CD4-positive, alpha-beta memory T cell (primary cell): ENCODE measurements around the gene RAPGEF3. TPM values are rescaled to one million over a fixed set of nuclear protein-coding genes. Genes with fewer than 3 reads are reported as not detected.

Experiments used
- CTCF ChIA-PET: fragments of 350-600 bp; sonication (Branson Sonifier 250); formaldehyde crosslinking; loops from one replicate; lab custom pipeline; 2021; ENCODE audit warnings: inconsistent platforms; ENCODE audit not compliant: partially characterized antibody; lab: Charles Lee
- POLR2A ChIA-PET: fragments of 350-600 bp; sonication (Branson Sonifier 250); formaldehyde crosslinking; loops from one replicate; lab custom pipeline; 2021; ENCODE audit not compliant: partially characterized antibody; lab: Charles Lee
- DNase-seq, 5 donors: peaks; one replicate each; pipeline versions ENCODE4 v3.0.0 to v3.0.0-alpha.2; 2020 to 2022; ENCODE audit warnings: mixed read lengths in 1 of 5
- H3K27ac ChIP-seq: one replicate; pipeline ENCODE4 v1.7.0; 2013; ENCODE audit warnings: low read depth, low read length
- H3K27me3 ChIP-seq: 2 replicates; pipeline ENCODE4 v1.7.0; 2013; ENCODE audit warnings: mild to moderate bottlenecking, low read length, moderate library complexity; ENCODE audit not compliant: insufficient read depth
- H3K36me3 ChIP-seq: 2 replicates; pipeline ENCODE4 v1.7.0; 2013; ENCODE audit warnings: mild to moderate bottlenecking, low read length, moderate library complexity; ENCODE audit not compliant: insufficient read depth
- H3K4me1 ChIP-seq: 2 replicates; pipeline ENCODE4 v1.7.0; 2013; ENCODE audit warnings: mild to moderate bottlenecking, low read length, moderate library complexity; ENCODE audit not compliant: insufficient read depth
- H3K4me3 ChIP-seq, 2 donors: one replicate each; pipeline ENCODE4 v1.7.0; 2013; ENCODE audit warnings: low read length in 2 of 2, mild to moderate bottlenecking in 1 of 2
- H3K9me3 ChIP-seq, 2 donors: one replicate each; pipeline ENCODE4 v1.7.0; 2013; ENCODE audit warnings: low read length in 2 of 2, control low read depth in 1 of 2; ENCODE audit not compliant: control insufficient read depth in 1 of 2
- H3K27ac Mint-ChIP-seq, 7 donors: one replicate each; pipeline ENCODE4 v1.8.0; 2020 to 2021; ENCODE audit warnings: mixed read lengths in 7 of 7, mild to moderate bottlenecking in 6 of 7, inconsistent platforms in 3 of 7, moderate library complexity in 3 of 7
- H3K27me3 Mint-ChIP-seq, 2 donors: one replicate each; pipeline ENCODE4 v1.8.0; 2020 to 2021; ENCODE audit warnings: mixed read lengths in 2 of 2
- H3K36me3 Mint-ChIP-seq, 2 donors: one replicate each; pipeline ENCODE4 v1.8.0; 2020 to 2021; ENCODE audit warnings: mixed read lengths in 2 of 2, inconsistent platforms in 1 of 2, mild to moderate bottlenecking in 1 of 2
- H3K4me1 Mint-ChIP-seq, 4 donors: one replicate each; pipeline ENCODE4 v1.8.0; 2020 to 2021; ENCODE audit warnings: mixed read lengths in 4 of 4, mild to moderate bottlenecking in 1 of 4
- H3K4me3 Mint-ChIP-seq, 8 donors: one replicate each; pipeline ENCODE4 v1.8.0; 2020 to 2021; ENCODE audit warnings: mixed read lengths in 8 of 8, mild to moderate bottlenecking in 7 of 8, moderate library complexity in 6 of 8, inconsistent platforms in 3 of 8
- H3K9me3 Mint-ChIP-seq, 8 donors: one replicate each; pipeline ENCODE4 v1.8.0; 2020 to 2021; ENCODE audit warnings: mixed read lengths in 8 of 8, mild to moderate bottlenecking in 5 of 8, inconsistent platforms in 3 of 8, moderate library complexity in 1 of 8
- intact Hi-C: fragments of 100-400 bp; cut with micrococcal nuclease; formaldehyde crosslinking; loops from one replicate; pipeline ENCODE4 v1.15.1; 2023
- polyA plus RNA-seq, 2 donors: library from polyadenylated mRNA; unstranded; fragments of 300-500 nt; fragmentation: Illumina TruSeq; gene quantifications; one replicate each; pipeline ENCODE4 v1.2.3, GENCODE V29; 2021
- total RNA-seq, 2 experiments: library from RNA; stranded (reverse); gene quantifications; one replicate each; pipeline ENCODE4 v1.2.3, GENCODE V29; 2021

The RAPGEF3 gene
- total and polyA plus RNA-seq, 4 experiments from 2014 or later = 0.14 to 0.39 (median 0.15) TPM; not detected in 1

DNA sequence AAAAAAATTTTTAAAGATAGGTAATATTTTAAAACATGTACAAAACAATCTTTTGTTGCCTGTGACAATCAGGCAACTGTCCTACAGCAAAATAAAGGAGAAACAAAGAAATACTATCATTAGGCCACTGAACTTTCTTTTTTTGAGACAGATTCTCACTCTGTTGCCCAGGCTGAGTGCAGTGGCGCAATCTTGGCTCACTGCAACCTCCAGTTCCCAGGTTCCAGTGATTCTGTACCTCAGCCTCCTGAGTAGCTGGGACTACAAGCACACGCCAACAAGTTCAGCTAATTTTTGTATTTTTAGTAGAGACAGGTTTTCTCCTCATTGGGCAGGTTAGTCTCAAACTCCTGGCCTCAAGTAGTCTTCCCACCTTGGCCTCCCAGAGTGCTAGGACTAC is 69.5 kb downstream of the RAPGEF3 start:
- no peaks in the 10 kb centered on the region for H3K27me3 Mint-ChIP-seq
- H3K4me1 ChIP-seq = no peaks in the 10 kb centered on the region
- H3K36me3 Mint-ChIP-seq = peaks cover 42 to 43% of the 10 kb centered on the region in 2 donors
- POLR2A ChIA-PET = no interaction called here
- H3K27ac Mint-ChIP-seq = peak overlapping the region in 1 of 7 donors; percentile 36
- peaks cover 13% of the 10 kb centered on the region for H3K36me3 ChIP-seq
- no peak overlapping the region for H3K27ac ChIP-seq
- no peaks in the 10 kb centered on the region for H3K9me3 Mint-ChIP-seq
- intact Hi-C loops = no loop called here
- H3K27me3 ChIP-seq = no peaks in the 10 kb centered on the region
- H3K9me3 ChIP-seq = no peaks in the 10 kb centered on the region
- CTCF ChIA-PET = no interaction called here
- no peak for DNase-seq
- peaks cover 0 to 9% (median 5%) of the 10 kb centered on the region in 4 donors for H3K4me1 Mint-ChIP-seq
- no peak overlapping the region for H3K4me3 Mint-ChIP-seq
- H3K4me3 ChIP-seq = no peak overlapping the region

DNA sequence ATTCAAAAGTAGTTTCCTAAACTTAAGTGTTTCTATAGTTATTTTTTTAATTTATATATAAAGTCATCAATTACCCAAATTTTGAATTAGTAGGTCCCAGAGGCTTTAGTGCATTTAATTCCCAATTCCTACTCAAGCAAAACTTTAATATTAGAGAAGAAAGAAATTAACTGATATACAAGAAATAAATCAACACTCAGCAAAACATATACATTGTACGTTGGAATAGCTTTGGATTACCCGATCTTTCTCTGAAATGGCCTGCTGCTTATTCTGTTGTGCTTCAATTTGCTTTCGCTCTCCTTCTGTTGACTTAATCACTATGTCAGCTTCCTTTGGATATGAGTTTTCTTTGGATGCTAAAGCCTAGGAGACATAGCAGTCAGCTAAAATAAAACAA is 71.0 kb downstream of the RAPGEF3 start:
- intact Hi-C loops = no loop called here
- Histone ChIP-seq H3K36me3 (peaks cover 9% of the 10 kb centered on the region), H3K27me3 (no peaks in the 10 kb centered on the region), H3K4me1 (no peaks in the 10 kb centered on the region), H3K27ac (no peak overlapping the region), H3K4me3 (no peak overlapping the region), H3K9me3 (no peaks in the 10 kb centered on the region)
- Mint-ChIP-seq H3K27me3 (no peaks in the 10 kb centered on the region), H3K4me1 (peaks cover 0 to 9% (median 3%) of the 10 kb centered on the region in 4 donors), H3K27ac (peak overlapping the region in 1 of 7 donors; percentile 62), H3K36me3 (peaks cover 37 to 39% of the 10 kb centered on the region in 2 donors), H3K9me3 (no peaks in the 10 kb centered on the region), H3K4me3 (no peak overlapping the region)
- ChIA-PET POLR2A (interaction anchor here (1.4 kb wide), 1 partner anchor 655 kb away, joined by 4 read pairs; no protein-coding TSS in a partner anchor), CTCF (interaction anchor here (0.9 to 1.5 kb wide), 3 partner anchors 35 to 656 kb away, joined by 3 to 7 read pairs (median 5); no protein-coding TSS in a partner anchor)
- no peak for DNase-seq

DNA sequence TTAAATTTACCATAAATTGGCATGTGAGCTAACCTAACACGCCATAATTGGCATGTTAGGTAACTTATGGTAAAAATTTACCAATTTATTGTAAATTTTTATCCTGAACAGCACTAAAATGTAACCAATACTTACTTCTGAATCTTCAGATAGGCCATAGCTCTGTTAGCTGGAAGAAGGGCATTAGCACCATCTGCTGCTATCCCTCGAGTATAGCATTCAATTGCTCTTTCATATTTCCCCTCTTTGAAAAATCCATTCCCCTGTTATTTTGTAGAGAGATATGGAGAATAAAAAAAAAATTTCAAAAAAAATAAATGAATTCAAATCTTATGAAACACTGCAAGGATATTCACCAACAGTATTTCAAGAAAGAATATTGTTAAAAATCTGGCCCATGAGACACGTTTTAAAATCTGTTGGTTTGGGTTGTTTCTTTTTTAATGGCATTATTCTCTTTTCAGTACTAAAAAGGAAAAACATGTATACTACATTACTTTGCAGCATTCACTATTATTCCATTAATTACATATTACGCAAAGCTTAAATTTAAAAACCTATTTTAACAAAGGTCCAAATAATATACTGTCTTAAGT is 71.9 kb downstream of the RAPGEF3 start:
- peaks cover 12% of the 10 kb centered on the region for H3K36me3 ChIP-seq
- Mint-ChIP-seq H3K9me3 (no peaks in the 10 kb centered on the region), H3K27ac (no peak overlapping the region), H3K4me3 (no peak overlapping the region), H3K4me1 (peaks cover 0 to 8% (median 3%) of the 10 kb centered on the region in 4 donors), H3K36me3 (peaks cover 35% of the 10 kb centered on the region in 2 donors), H3K27me3 (no peaks in the 10 kb centered on the region)
- CTCF ChIA-PET = interaction anchor here (0.7 to 1.5 kb wide), 4 partner anchors 34 to 663 kb away, joined by 3 to 7 read pairs (median 4); no protein-coding TSS in a partner anchor
- POLR2A ChIA-PET = interaction anchor here (1.4 kb wide), 1 partner anchor 654 kb away, joined by 4 read pairs; no protein-coding TSS in a partner anchor
- H3K27ac ChIP-seq = no peak overlapping the region
- H3K4me3 ChIP-seq = no peak overlapping the region
- peak in 3 of 5 donors; percentile 22 to 36 (median 27) for DNase-seq
- H3K27me3 ChIP-seq = no peaks in the 10 kb centered on the region
- H3K9me3 ChIP-seq = no peaks in the 10 kb centered on the region
- no peaks in the 10 kb centered on the region for H3K4me1 ChIP-seq
- intact Hi-C loops = loop anchor here (1.0 kb wide), 2 partner anchors 35 to 654 kb away; no protein-coding TSS in a partner anchor

Other genes starting within 250 kb of the RAPGEF3 start
- 10 to 100 TPM; 40.8 to 41.8 TPM for gene RPAP3, start 52.9 kb downstream of the RAPGEF3 start, total RNA-seq
- gene RPAP3, start 52.9 kb downstream of the RAPGEF3 start, polyA plus RNA-seq = 10 to 100 TPM; 32.1 to 33.3 TPM
- gene ENDOU, start 33.4 kb downstream of the RAPGEF3 start, total RNA-seq = not detected
- not detected for gene ENDOU, start 33.4 kb downstream of the RAPGEF3 start, polyA plus RNA-seq
- 10 to 100 TPM; 12.1 to 12.3 TPM for gene SLC48A1, start 14.4 kb upstream of the RAPGEF3 start, total RNA-seq
- 1 to 10 TPM; 8.7 to 9.0 TPM for gene SLC48A1, start 14.4 kb upstream of the RAPGEF3 start, polyA plus RNA-seq
- gene HDAC7, start 61.0 kb upstream of the RAPGEF3 start, total RNA-seq = 100 to 1,000 TPM; 139 to 142 TPM
- 10 to 100 TPM in 1 of 2 donors, 1 to 10 TPM in 1; 7.9 to 26.8 TPM for gene HDAC7, start 61.0 kb upstream of the RAPGEF3 start, polyA plus RNA-seq
- gene VDR, start 146.1 kb upstream of the RAPGEF3 start, total RNA-seq = 1 to 10 TPM; 1.6 to 3.2 TPM
- under 1 TPM; 0.37 to 0.45 TPM for gene VDR, start 146.1 kb upstream of the RAPGEF3 start, polyA plus RNA-seq
- gene TMEM106C, start 204.7 kb upstream of the RAPGEF3 start, total RNA-seq = 10 to 100 TPM; 42.5 to 42.7 TPM
- 10 to 100 TPM; 46.6 to 77.4 TPM for gene TMEM106C, start 204.7 kb upstream of the RAPGEF3 start, polyA plus RNA-seq
- not detected for gene COL2A1, start 245.6 kb upstream of the RAPGEF3 start, total RNA-seq
- not detected for gene COL2A1, start 245.6 kb upstream of the RAPGEF3 start, polyA plus RNA-seq